Adipocyte (in vitro differentiated cells): ENCODE measurements around the gene MSRB1.

Source experiments
- DNase-seq: peaks from one replicate; pipeline ENCODE4 v3.0.0-alpha.2; 2015; ENCODE audit warnings: low read depth
- H3K27me3 ChIP-seq: replicated peaks from 2 replicates; pipeline ENCODE4 v1.7.0; 2013; ENCODE audit warnings: mild to moderate bottlenecking, low read length, moderate library complexity; ENCODE audit not compliant: control insufficient read depth, insufficient read depth
- H3K36me3 ChIP-seq: 2 replicates; pipeline ENCODE4 v1.7.0; 2013; ENCODE audit warnings: low read length, mild to moderate bottlenecking, moderate library complexity; ENCODE audit not compliant: control insufficient read depth, insufficient read depth, severe bottlenecking
- H3K4me1 ChIP-seq: 2 replicates; pipeline ENCODE4 v1.7.0; 2013; ENCODE audit warnings: mild to moderate bottlenecking, low read length, moderate library complexity; ENCODE audit not compliant: control insufficient read depth, insufficient read depth
- H3K4me3 ChIP-seq: 2 replicates; pipeline ENCODE4 v1.7.0; 2013; ENCODE audit warnings: mild to moderate bottlenecking, low read length, moderate library complexity
- H3K9ac ChIP-seq: 2 replicates; pipeline ENCODE4 v1.7.0; 2013; ENCODE audit warnings: mild to moderate bottlenecking, low read length, moderate library complexity
- H3K9me3 ChIP-seq: 2 replicates; pipeline ENCODE4 v1.7.0; 2013; ENCODE audit warnings: mild to moderate bottlenecking, low read length, moderate library complexity; ENCODE audit not compliant: control insufficient read depth

Gene MSRB1

GRCh38 chr16:1942810-1943726, at the start of gene MSRB1:
MSRB1 (minus strand) TSS chr16:1943199; CDS start chr16:1943156, 43 bp downstream.
- Histone ChIP-seq H3K9ac (peak within 1 kb of the TSS; percentile 94), H3K9me3 (no peaks in the 10 kb centered on the region), H3K27me3 (no peaks in the 10 kb centered on the region), H3K4me1 (peaks cover 23% of the 10 kb centered on the region), H3K36me3 (peaks cover 19% of the 10 kb centered on the region), H3K4me3 (peak within 1 kb of the TSS; percentile 92)
- peak; percentile 100 for DNase-seq

GRCh38 chr16:1991948-1992703, 49.1 kb upstream of the MSRB1 start:
- Histone ChIP-seq H3K9me3 (no peaks in the 10 kb centered on the region), H3K27me3 (peaks cover 18% of the 10 kb centered on the region), H3K36me3 (peaks cover 6% of the 10 kb centered on the region), H3K4me3 (peak overlapping the region; percentile 73), H3K9ac (peak overlapping the region; percentile 56), H3K4me1 (peaks cover 17% of the 10 kb centered on the region)
- DNase-seq: peak; percentile 97

GRCh38 chr16:1991588-1991947, 48.6 kb upstream of the MSRB1 start:
- peaks cover 18% of the 10 kb centered on the region for H3K27me3 ChIP-seq
- peaks cover 8% of the 10 kb centered on the region for H3K36me3 ChIP-seq
- peaks cover 11% of the 10 kb centered on the region for H3K4me1 ChIP-seq
- H3K9ac ChIP-seq: peak overlapping the region; percentile 56
- DNase-seq: no peak
- peak overlapping the region; percentile 73 for H3K4me3 ChIP-seq
- H3K9me3 ChIP-seq: no peaks in the 10 kb centered on the region

GRCh38 chr16:1991135-1991551, 48.1 kb upstream of the MSRB1 start:
- Histone ChIP-seq H3K9ac (no peak overlapping the region), H3K9me3 (no peaks in the 10 kb centered on the region), H3K27me3 (peaks cover 18% of the 10 kb centered on the region), H3K36me3 (peaks cover 12% of the 10 kb centered on the region), H3K4me3 (no peak overlapping the region), H3K4me1 (peaks cover 10% of the 10 kb centered on the region)
- DNase-seq: no peak

- Histone ChIP-seq H3K36me3 (peaks cover 16% of the 10 kb centered on the region), H3K4me1 (peaks cover 10% of the 10 kb centered on the region), H3K9me3 (no peaks in the 10 kb centered on the region), H3K9ac (no peak overlapping the region), H3K4me3 (no peak overlapping the region), H3K27me3 (peaks cover 18% of the 10 kb centered on the region)
- DNase-seq: peak; percentile 29
Measured at GRCh38 chr16:1990351-1991134, 47.5 kb upstream of the MSRB1 start.

GRCh38 chr16:1990101-1990350, 47.0 kb upstream of the MSRB1 start:
- H3K36me3 ChIP-seq: peaks cover 11% of the 10 kb centered on the region
- DNase-seq: no peak
- peaks cover 15% of the 10 kb centered on the region for H3K4me1 ChIP-seq
- peaks cover 18% of the 10 kb centered on the region for H3K27me3 ChIP-seq
- H3K9me3 ChIP-seq: no peaks in the 10 kb centered on the region
- no peak overlapping the region for H3K4me3 ChIP-seq
- H3K9ac ChIP-seq: no peak overlapping the region

- H3K9me3 ChIP-seq: no peaks in the 10 kb centered on the region
- no peak within 1 kb of the TSS for H3K9ac ChIP-seq
- H3K36me3 ChIP-seq: peaks cover 11% of the 10 kb centered on the region
- no peak within 1 kb of the TSS for H3K4me3 ChIP-seq
- DNase-seq: peak; percentile 47
- peaks cover 18% of the 10 kb centered on the region for H3K27me3 ChIP-seq
- H3K4me1 ChIP-seq: peaks cover 20% of the 10 kb centered on the region
Measured at GRCh38 chr16:1989209-1990100, 46.5 kb upstream of the MSRB1 start, which contains the start of gene SYNGR3. SYNGR3 (plus strand) TSS chr16:1989970; CDS start chr16:1990103, 133 bp downstream.

GRCh38 chr16:1987198-1987597, 44.2 kb upstream of the MSRB1 start:
- Histone ChIP-seq H3K36me3 (peaks cover 11% of the 10 kb centered on the region), H3K9me3 (no peaks in the 10 kb centered on the region), H3K4me1 (peaks cover 16% of the 10 kb centered on the region), H3K9ac (no peak overlapping the region), H3K4me3 (no peak overlapping the region), H3K27me3 (peaks cover 18% of the 10 kb centered on the region)
- no peak for DNase-seq

- H3K4me3 ChIP-seq: no peak overlapping the region
Measured at GRCh38 chr16:1985466-1986150, 42.6 kb upstream of the MSRB1 start.

More at GRCh38 chr16:1985466-1986150, 42.6 kb upstream of the MSRB1 start:
- no peaks in the 10 kb centered on the region for H3K9me3 ChIP-seq
- DNase-seq: no peak
- peak overlapping the region; percentile 78 for H3K9ac ChIP-seq
- H3K4me1 ChIP-seq: peaks cover 10% of the 10 kb centered on the region
- peaks cover 12% of the 10 kb centered on the region for H3K27me3 ChIP-seq
- peaks cover 11% of the 10 kb centered on the region for H3K36me3 ChIP-seq
